GM12801 (cell line): Measurements from ENCODE around the gene ZNRF2.

Experiments
- TF ChIP-seq, protein P1 (sequence below): IDR thresholded peaks from one replicate; pipeline ENCODE4 v1.5.1; 2011; ENCODE audit warnings: control low read depth; ENCODE audit not compliant: insufficient read length; ENCODE audit errors: extremely low read depth

ZNRF2 gene

GRCh38 chr7:30396389-30396788 is 112.0 kb downstream of the ZNRF2 start:
- TF ChIP-seq, protein P1, sequence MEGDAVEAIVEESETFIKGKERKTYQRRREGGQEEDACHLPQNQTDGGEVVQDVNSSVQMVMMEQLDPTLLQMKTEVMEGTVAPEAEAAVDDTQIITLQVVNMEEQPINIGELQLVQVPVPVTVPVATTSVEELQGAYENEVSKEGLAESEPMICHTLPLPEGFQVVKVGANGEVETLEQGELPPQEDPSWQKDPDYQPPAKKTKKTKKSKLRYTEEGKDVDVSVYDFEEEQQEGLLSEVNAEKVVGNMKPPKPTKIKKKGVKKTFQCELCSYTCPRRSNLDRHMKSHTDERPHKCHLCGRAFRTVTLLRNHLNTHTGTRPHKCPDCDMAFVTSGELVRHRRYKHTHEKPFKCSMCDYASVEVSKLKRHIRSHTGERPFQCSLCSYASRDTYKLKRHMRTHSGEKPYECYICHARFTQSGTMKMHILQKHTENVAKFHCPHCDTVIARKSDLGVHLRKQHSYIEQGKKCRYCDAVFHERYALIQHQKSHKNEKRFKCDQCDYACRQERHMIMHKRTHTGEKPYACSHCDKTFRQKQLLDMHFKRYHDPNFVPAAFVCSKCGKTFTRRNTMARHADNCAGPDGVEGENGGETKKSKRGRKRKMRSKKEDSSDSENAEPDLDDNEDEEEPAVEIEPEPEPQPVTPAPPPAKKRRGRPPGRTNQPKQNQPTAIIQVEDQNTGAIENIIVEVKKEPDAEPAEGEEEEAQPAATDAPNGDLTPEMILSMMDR = no peak

- TF ChIP-seq, protein P1 = no peak
These were observed 119.1 kb downstream of the ZNRF2 start for GRCh38 chr7:30403477-30403876.

GRCh38 chr7:30405179-30405578 is 120.8 kb downstream of the ZNRF2 start:
- TF ChIP-seq, protein P1 = no peak

DNA sequence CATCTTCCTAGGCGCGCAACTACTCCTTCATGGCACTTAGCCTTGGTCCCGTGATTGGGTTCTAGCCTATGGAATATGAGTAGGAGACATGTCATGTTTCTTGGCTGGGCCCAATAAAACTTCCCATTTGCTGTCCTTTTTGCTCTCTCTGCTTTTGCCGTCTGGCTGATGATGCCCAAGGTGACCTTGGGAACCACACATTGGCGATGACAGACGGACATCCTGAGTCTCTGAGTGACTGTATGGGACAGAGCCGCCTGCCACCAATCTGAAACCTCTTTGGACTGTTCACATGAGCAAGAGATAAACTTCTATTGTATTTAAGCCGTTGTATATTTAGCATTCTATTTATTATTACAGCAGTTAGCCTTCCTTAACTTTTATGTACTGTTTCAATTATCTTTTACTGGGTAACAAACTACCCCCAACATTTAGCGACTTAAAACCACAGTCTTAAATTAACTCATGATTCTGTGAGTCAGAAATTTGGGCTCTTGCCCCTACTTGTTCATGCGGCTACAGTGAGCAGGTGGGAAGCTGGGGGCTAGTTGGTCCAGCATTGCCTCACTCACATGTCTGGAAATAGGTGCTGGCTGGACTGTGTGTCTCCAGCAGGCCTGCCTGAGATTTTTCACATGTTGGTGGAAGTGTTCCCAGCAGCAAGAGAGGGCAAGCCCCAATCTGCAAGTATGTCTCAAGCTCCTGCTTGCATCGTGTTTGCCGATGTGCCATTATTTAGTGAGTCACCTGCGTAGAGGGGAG is 122.4 kb downstream of the ZNRF2 start:
- TF ChIP-seq, protein P1 = no peak

DNA sequence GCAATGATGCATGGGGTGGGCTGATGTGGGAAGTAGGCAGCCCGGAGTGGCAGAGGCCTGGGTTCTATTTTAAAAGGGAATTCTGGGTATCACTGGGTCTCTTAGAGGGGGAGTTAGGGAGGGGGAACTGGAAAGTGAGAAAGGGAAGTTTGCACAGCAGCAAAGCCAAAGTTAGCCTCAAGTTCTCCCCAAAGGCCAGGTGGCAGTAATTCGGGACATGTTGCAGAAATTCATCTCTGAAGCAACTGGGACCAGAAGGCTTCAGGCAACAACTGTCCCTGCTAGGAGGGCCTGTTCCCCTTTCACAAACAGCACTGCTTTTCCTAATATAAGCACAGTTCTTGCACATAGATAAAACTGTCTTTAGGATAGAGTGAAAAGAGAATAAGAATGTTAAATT is 126.8 kb downstream of the ZNRF2 start:
- TF ChIP-seq, protein P1 = no peak

DNA sequence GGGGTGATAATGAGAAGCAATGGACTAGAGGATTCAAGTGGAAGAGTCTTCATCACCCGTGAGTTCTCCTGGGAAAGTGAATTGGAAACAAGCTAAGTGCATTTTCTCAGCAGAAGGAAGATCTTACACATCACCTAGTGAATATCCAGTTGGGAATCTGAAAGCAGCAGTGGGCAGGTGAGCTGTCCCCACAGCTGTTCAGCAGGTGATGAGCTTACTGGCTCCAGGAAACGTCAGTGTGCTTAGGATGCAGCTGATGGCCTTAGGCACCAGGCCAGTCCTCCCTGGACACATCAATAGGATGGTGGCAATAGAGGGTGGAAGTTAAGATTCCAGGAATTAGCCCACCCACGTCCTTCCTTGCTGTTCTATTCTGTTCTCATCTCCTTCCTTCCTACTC is 127.5 kb downstream of the ZNRF2 start:
- TF ChIP-seq, protein P1 = no peak

- TF ChIP-seq, protein P1 = no peak
These were observed 128.5 kb downstream of the ZNRF2 start for GRCh38 chr7:30412782-30413504.
